HepG2 (cell line): ENCODE data around the gene BICRAL. TPM values are rescaled to one million over a fixed set of nuclear protein-coding genes. Genes with fewer than 3 reads are reported as not detected.

Experiments
- BRCA1 ChIP-seq: sonication (generic); formaldehyde crosslinking; IDR thresholded peaks from 2 replicates; pipeline ENCODE4 v1.4.0; 2020; ENCODE audit warnings: missing genetic modification reagents
- GZF1 ChIP-seq: sonication (generic); formaldehyde crosslinking; IDR thresholded peaks from 2 replicates; pipeline ENCODE4 v1.5.1; 2020; ENCODE audit warnings: mild to moderate bottlenecking, missing genetic modification reagents
- HCFC1 ChIP-seq: fragments of 150-350 bp; IDR thresholded peaks from 2 replicates; pipeline ENCODE4 v1.6.1; 2014; ENCODE audit warnings: low read depth, low read length
- HOXA5 ChIP-seq: sonication (generic); formaldehyde crosslinking; IDR thresholded peaks from 2 replicates; pipeline ENCODE4 v1.4.0; 2020; ENCODE audit warnings: missing genetic modification reagents
- KDM5A ChIP-seq: fragments of 200-600 bp; sonication (generic); IDR thresholded peaks from 2 replicates; pipeline ENCODE4 v1.7.0; 2018; ENCODE audit warnings: antibody characterized with exemption, mild to moderate bottlenecking, low read length, borderline replicate concordance
- KLF11 ChIP-seq: IDR thresholded peaks from 2 replicates; pipeline ENCODE4 v1.6.1; 2016; ENCODE audit warnings: missing compliant biosample characterization
- KLF16 ChIP-seq, 2 experiments: sonication (generic) in 1 of 2; formaldehyde crosslinking in 1 of 2; IDR thresholded peaks; 2 replicates each; pipeline versions ENCODE4 v1.6.1 to v1.8.0; 2016 to 2023; ENCODE audit warnings: missing genetic modification reagents in 2 of 2, missing compliant biosample characterization in 1 of 2
- LCORL ChIP-seq, 2 experiments: fragments of 450-650 bp in 1 of 2; sonication (generic) in 1 of 2; formaldehyde crosslinking in 1 of 2; IDR thresholded peaks; 2 replicates each; pipeline versions ENCODE4 v1.5.0 to v1.6.1; 2017 to 2020; ENCODE audit warnings: antibody characterized with exemption in 1 of 2, missing genetic modification reagents in 1 of 2
- MEIS1 ChIP-seq: sonication (generic); formaldehyde crosslinking; IDR thresholded peaks from 2 replicates; pipeline ENCODE4 v1.9.0; 2021; ENCODE audit warnings: mild to moderate bottlenecking, missing genetic modification reagents, moderate library complexity, borderline replicate concordance
- MIER2 ChIP-seq: IDR thresholded peaks from 2 replicates; pipeline ENCODE4 v1.6.1; 2016; ENCODE audit warnings: missing biosample characterization, missing genetic modification reagents
- NCOA2 ChIP-seq: sonication (generic); formaldehyde crosslinking; IDR thresholded peaks from 2 replicates; pipeline ENCODE4 v1.8.0; 2022; ENCODE audit warnings: inconsistent platforms
- NRL ChIP-seq: sonication (generic); formaldehyde crosslinking; IDR thresholded peaks from 2 replicates; pipeline ENCODE4 v1.5.0; 2020; ENCODE audit warnings: missing genetic modification reagents, mild to moderate bottlenecking, moderate library complexity, borderline replicate concordance
- REL ChIP-seq: sonication (generic); formaldehyde crosslinking; conservative IDR thresholded peaks from 2 replicates; pipeline ENCODE4 v1.8.0; 2022; ENCODE audit warnings: mild to moderate bottlenecking, missing genetic modification reagents, moderate library complexity
- SATB2 ChIP-seq: sonication (generic); formaldehyde crosslinking; IDR thresholded peaks from 2 replicates; pipeline ENCODE4 v1.5.0; 2020; ENCODE audit warnings: missing genetic modification reagents
- SMAD1 ChIP-seq: sonication (generic); formaldehyde crosslinking; IDR thresholded peaks from 2 replicates; pipeline ENCODE4 v1.4.0; 2020; ENCODE audit warnings: missing genetic modification reagents, low read depth, mild to moderate bottlenecking, borderline replicate concordance
- ZNF317 ChIP-seq: sonication (generic); formaldehyde crosslinking; IDR thresholded peaks from 2 replicates; pipeline ENCODE4 v1.5.0; 2020; ENCODE audit warnings: mild to moderate bottlenecking, missing genetic modification reagents
- ZNF383 ChIP-seq: sonication (generic); formaldehyde crosslinking; IDR thresholded peaks from 2 replicates; pipeline ENCODE4 v1.4.0; 2020; ENCODE audit warnings: missing genetic modification reagents, mild to moderate bottlenecking, borderline replicate concordance
- ZNF44 ChIP-seq: sonication (generic); formaldehyde crosslinking; IDR thresholded peaks from 2 replicates; pipeline ENCODE4 v1.5.1; 2020; ENCODE audit warnings: mild to moderate bottlenecking, missing genetic modification reagents
- ZNF484 ChIP-seq: sonication (generic); formaldehyde crosslinking; IDR thresholded peaks from 2 replicates; pipeline ENCODE4 v1.5.1; 2020; ENCODE audit warnings: mild to moderate bottlenecking, low read depth, missing genetic modification reagents, borderline replicate concordance
- ZNF562 ChIP-seq: sonication (generic); formaldehyde crosslinking; IDR thresholded peaks from 2 replicates; pipeline ENCODE4 v1.8.0; 2022; ENCODE audit warnings: missing genetic modification reagents, borderline replicate concordance
- ZNF7 ChIP-seq: IDR thresholded peaks from 2 replicates; pipeline ENCODE4 v1.6.1; 2016; ENCODE audit warnings: missing biosample characterization, missing genetic modification reagents
- ZNF781 ChIP-seq: sonication (generic); formaldehyde crosslinking; IDR thresholded peaks from 2 replicates; pipeline ENCODE4 v1.5.1; 2020; ENCODE audit warnings: borderline replicate concordance, mild to moderate bottlenecking, missing genetic modification reagents; ENCODE audit errors: not compliant biosample characterization
- ZSCAN29 ChIP-seq: sonication (generic); formaldehyde crosslinking; conservative IDR thresholded peaks from 2 replicates; pipeline ENCODE4 v1.4.0; 2020; ENCODE audit warnings: mild to moderate bottlenecking, missing genetic modification reagents
- polyA plus RNA-seq, 8 experiments: library from polyadenylated mRNA; depleted of rRNA in 3 of 8; stranded (reverse) in 7 of 8; unstranded in 1 of 8; fragments of >200 nt; fragmentation: Illumina TruSeq in 4 of 8; extraction: Trizol in 4 of 8; gene quantifications; 2 replicates each; pipeline versions ENCODE4 v1.2.1 to v1.2.3, GENCODE V29; 2011 to 2016; ENCODE audit warnings: low read depth in 4 of 8, missing spikeins in 1 of 8, mixed read lengths in 1 of 8; ENCODE audit not compliant: insufficient read depth in 1 of 8
- total RNA-seq, 5 experiments: library from RNA; depleted of rRNA; stranded (reverse); fragments of >200 nt; fragmentation: Illumina TruSeq; extraction: Trizol; gene quantifications; 2 replicates each; pipeline ENCODE4 v1.2.3, GENCODE V29; 2016; ENCODE audit warnings: low read depth in 1 of 5
- TF ChIP-seq, protein P1 (sequence below): IDR thresholded peaks from 2 replicates; pipeline ENCODE4 v1.6.1; 2016; ENCODE audit warnings: low read depth, control low read depth
- TF ChIP-seq, protein P2 (sequence below): sonication (generic); formaldehyde crosslinking; IDR thresholded peaks from 2 replicates; pipeline ENCODE4 v1.5.0; 2020; ENCODE audit warnings: missing genetic modification reagents
- TF ChIP-seq, protein P3 (sequence below): sonication (generic); formaldehyde crosslinking; IDR thresholded peaks from 2 replicates; pipeline ENCODE4 v1.4.0; 2020; ENCODE audit warnings: mild to moderate bottlenecking, missing genetic modification reagents

The BICRAL gene
- total and polyA plus RNA-seq, 2 of the 13 experiments (the other 11 are each of a cell fraction or from before 2014, with no cell fraction given) = 5.0 to 13.5 TPM

DNA sequence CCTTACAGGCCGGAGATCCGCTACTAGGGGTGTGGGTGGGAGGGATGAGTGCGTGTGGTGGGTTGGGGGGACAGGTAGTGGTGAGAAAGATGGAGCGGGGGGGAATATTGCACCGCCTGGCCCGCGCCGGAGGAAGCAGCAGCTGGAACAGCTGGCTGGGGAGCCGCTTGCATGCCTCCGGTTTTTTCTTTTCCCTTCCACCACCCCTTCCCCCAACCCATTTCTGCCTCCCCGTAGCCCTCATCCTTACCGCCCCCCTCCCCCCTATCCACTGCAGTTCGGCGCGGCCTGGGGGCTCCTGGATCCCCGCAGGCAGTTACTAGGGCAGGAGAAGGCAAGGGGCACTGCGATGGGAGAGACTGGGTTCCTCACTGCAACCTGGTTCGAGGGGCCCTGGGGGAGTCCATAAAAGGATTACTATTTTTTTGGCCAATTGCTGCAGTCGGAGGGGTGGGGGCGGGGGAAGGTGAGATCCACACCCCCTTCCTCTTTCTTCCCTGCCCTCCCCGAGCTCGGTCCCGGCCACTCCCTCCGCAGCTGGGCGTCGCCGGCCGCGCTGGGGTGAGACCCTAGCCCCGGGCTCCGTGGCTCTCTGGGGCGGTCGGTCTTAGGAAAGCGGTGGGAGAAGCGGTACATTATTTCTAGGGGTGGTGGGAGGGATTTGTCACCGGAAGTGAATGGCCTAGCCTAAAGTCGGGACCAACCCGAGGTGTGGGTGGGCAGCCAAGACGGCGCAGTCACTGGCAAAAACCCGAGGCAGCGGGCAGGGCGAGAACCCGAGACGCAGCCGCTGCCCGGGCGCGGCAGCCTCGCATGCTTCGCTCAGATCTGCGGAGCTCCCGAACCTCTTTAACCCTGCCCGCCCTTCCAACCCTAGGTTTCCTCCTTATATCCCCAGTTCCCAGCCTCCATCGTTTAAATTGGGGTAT lies 35.1 kb upstream of the BICRAL start (continued):
- TF ChIP-seq MIER2 (CRISPR knock-in tag) = no peak; the same call in 1 of the 2 replicates
- 0 out of 2 replicates have a peak, but pooled peaks have one; percentile 10 for TF ChIP-seq BRCA1 (CRISPR knock-in tag)
- TF ChIP-seq, protein P1, sequence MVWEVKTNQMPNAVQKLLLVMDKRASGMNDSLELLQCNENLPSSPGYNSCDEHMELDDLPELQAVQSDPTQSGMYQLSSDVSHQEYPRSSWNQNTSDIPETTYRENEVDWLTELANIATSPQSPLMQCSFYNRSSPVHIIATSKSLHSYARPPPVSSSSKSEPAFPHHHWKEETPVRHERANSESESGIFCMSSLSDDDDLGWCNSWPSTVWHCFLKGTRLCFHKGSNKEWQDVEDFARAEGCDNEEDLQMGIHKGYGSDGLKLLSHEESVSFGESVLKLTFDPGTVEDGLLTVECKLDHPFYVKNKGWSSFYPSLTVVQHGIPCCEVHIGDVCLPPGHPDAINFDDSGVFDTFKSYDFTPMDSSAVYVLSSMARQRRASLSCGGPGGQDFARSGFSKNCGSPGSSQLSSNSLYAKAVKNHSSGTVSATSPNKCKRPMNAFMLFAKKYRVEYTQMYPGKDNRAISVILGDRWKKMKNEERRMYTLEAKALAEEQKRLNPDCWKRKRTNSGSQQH (CRISPR knock-in tag) = peak; percentile 94; the same call in 1 of the 2 replicates
- TF ChIP-seq ZNF383 (CRISPR knock-in tag) = peak; percentile 91; the same call in 1 of the 2 replicates
- TF ChIP-seq REL (CRISPR knock-in tag) = no peak; the same call in 1 of the 2 replicates
- peak; percentile 59; the same call in 1 of the 2 replicates for TF ChIP-seq KLF11 (CRISPR knock-in tag)
- no peak for TF ChIP-seq ZNF7 (CRISPR knock-in tag)
- no peak; the same call in 1 of the 2 replicates for TF ChIP-seq NCOA2 (CRISPR knock-in tag)
- peak; percentile 57; the same call in 1 of the 2 replicates for TF ChIP-seq SATB2 (CRISPR knock-in tag)
- TF ChIP-seq LCORL (IDR thresholded peaks at IDR 0.05) = no peak
- peak; percentile 89 for TF ChIP-seq LCORL (CRISPR knock-in tag; IDR thresholded peaks at IDR 0.05)
- TF ChIP-seq ZNF562 (CRISPR knock-in tag) = no peak
- no peak; the same call in 1 of the 2 replicates for TF ChIP-seq SMAD1 (CRISPR knock-in tag)
- TF ChIP-seq, protein P2, sequence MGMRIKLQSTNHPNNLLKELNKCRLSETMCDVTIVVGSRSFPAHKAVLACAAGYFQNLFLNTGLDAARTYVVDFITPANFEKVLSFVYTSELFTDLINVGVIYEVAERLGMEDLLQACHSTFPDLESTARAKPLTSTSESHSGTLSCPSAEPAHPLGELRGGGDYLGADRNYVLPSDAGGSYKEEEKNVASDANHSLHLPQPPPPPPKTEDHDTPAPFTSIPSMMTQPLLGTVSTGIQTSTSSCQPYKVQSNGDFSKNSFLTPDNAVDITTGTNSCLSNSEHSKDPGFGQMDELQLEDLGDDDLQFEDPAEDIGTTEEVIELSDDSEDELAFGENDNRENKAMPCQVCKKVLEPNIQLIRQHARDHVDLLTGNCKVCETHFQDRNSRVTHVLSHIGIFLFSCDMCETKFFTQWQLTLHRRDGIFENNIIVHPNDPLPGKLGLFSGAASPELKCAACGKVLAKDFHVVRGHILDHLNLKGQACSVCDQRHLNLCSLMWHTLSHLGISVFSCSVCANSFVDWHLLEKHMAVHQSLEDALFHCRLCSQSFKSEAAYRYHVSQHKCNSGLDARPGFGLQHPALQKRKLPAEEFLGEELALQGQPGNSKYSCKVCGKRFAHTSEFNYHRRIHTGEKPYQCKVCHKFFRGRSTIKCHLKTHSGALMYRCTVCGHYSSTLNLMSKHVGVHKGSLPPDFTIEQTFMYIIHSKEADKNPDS = no peak; the same call in 1 of the 2 replicates
- peak; percentile 69; the same call in 1 of the 2 replicates for TF ChIP-seq HOXA5 (CRISPR knock-in tag)
- TF ChIP-seq ZNF317 (CRISPR knock-in tag) = no peak
- TF ChIP-seq MEIS1 (CRISPR knock-in tag) = peak; percentile 65; the same call in 1 of the 2 replicates
- TF ChIP-seq ZSCAN29 = peak; percentile 92
- peak; percentile 85; the same call in 1 of the 2 replicates for TF ChIP-seq NRL (CRISPR knock-in tag)
- TF ChIP-seq ZNF44 (CRISPR knock-in tag) = no peak
- TF ChIP-seq ZNF484 (CRISPR knock-in tag) = no peak
- no peak for TF ChIP-seq GZF1 (CRISPR knock-in tag)
- TF ChIP-seq KLF16 (CRISPR knock-in tag; IDR thresholded peaks at IDR 0.05) = peak in 1 of 2 experiments; percentile 80; a peak in 2 of 4 replicates
- peak; percentile 45 for TF ChIP-seq ZNF781 (CRISPR knock-in tag)
- no peak; the same call in 1 of the 2 replicates for TF ChIP-seq KDM5A
- TF ChIP-seq HCFC1 = no peak
- TF ChIP-seq, protein P3, sequence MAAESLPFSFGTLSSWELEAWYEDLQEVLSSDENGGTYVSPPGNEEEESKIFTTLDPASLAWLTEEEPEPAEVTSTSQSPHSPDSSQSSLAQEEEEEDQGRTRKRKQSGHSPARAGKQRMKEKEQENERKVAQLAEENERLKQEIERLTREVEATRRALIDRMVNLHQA (CRISPR knock-in tag) = no peak
